ENCODE data around the gene ENDOU.
"Not testable (repeated sequence)": the region's sequence is repeated elsewhere in the genome, so short reads cannot be mapped to it uniquely, and the experiment has no call there.

Gene ENDOU

GRCh38 chr12:47686645-47687240 lies 38.5 kb downstream of the ENDOU start:
- peak; percentile 48 for DNase-seq (ENCODE audit: low spot score)

- no peak for DNase-seq (ENCODE audit: low spot score)
These were observed 45.5 kb downstream of the ENDOU start for GRCh38 chr12:47679785-47680184.

GRCh38 chr12:47672068-47672467 lies 53.2 kb downstream of the ENDOU start:
- no peak for DNase-seq (ENCODE audit: low spot score)

- DNase-seq (ENCODE audit: low spot score) = not testable (repeated sequence)
These were observed 57.4 kb downstream of the ENDOU start for GRCh38 chr12:47667935-47668334.
